Endothelial cell of hepatic sinusoid (primary cell): ENCODE results near the gene BAHCC1.

Experiments
- in situ Hi-C: cut with HindIII; loops from 2 replicates; pipeline ENCODE4 v1.10.0; 2017; ENCODE audit warnings: low sequenced_read_pairs

Gene BAHCC1

DNA sequence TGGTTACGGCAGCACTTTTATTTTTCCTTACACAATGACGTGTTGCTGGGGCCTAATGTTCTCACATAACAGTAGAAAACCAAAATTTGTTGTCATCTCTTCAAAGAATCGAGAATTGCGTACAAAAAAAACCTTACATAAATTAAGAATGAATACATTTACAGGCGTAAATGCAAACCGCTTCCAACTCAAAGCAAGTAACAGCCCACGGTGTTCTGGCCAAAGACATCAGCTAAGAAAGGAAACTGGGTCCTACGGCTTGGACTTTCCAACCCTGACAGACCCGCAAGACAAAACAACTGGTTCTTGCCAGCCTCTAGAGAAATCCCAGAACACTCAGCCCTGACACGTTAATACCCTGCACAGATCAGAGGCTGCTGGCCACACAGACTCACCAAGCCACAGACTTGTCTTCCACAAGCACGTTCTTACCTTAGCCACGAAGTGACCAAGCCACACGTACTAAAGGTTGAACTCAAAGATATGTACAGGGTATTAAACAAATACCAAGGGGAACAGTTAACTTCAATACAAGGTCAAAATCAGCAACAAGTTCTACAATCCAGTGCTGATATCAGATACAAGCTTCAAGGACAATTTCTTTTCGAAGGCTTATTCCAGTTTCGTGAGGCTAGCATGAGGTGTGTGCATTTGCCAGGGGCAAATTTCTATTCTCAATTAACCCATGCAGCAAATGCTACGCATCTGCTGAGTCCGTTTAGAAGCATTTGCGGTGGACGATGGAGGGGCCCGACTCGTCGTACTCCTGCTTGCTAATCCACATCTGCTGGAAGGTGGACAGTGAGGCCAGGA lies 114.9 kb downstream of the BAHCC1 start:
- in situ Hi-C loops, result loop anchor here (5.0 to 10.0 kb wide), 4 partner anchors 53 to 225 kb away; no protein-coding TSS in a partner anchor

DNA sequence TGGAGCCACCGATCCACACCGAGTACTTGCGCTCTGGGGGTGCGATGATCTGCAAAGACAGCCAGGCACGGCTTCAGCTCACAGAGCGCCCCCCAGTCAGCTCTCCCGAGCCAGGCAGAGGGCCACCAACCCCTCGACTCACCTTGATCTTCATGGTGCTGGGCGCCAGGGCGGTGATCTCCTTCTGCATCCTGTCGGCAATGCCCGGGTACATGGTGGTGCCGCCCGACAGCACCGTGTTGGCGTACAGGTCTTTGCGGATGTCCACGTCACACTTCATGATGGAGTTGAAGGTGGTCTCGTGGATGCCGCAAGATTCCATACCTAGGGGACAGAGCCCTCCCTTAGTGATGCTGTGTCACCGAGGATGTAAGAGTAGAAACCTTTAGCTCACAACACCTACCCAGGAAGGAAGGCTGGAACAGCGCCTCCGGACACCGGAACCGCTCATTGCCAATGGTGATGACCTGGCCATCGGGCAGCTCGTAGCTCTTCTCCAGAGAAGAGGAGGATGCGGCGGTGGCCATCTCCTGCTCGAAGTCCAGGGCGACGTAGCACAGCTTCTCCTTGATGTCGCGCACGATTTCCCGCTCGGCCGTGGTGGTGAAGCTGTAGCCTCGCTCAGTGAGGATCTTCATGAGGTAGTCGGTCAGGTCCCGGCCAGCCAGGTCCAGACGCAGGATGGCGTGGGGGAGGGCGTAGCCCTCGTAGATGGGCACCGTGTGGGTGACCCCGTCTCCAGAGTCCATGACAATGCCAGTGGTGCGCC lies 115.7 kb downstream of the BAHCC1 start:
- in situ Hi-C loops, result loop anchor here (5.0 to 10.0 kb wide), 4 partner anchors 54 to 226 kb away; no protein-coding TSS in a partner anchor

DNA sequence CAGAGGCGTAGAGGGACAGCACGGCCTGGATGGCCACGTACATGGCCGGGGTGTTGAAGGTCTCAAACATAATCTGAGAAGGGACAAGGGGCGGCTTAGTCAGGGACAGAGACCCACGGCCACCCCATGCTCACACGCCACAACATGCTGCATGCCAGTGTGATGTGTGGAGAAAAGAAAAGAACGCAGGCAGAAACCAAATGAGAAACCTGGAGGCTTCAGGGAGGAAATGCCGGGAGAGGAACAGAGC lies 116.2 kb downstream of the BAHCC1 start:
- in situ Hi-C loops, result loop anchor here (5.0 to 10.0 kb wide), 4 partner anchors 54 to 227 kb away; no protein-coding TSS in a partner anchor

DNA sequence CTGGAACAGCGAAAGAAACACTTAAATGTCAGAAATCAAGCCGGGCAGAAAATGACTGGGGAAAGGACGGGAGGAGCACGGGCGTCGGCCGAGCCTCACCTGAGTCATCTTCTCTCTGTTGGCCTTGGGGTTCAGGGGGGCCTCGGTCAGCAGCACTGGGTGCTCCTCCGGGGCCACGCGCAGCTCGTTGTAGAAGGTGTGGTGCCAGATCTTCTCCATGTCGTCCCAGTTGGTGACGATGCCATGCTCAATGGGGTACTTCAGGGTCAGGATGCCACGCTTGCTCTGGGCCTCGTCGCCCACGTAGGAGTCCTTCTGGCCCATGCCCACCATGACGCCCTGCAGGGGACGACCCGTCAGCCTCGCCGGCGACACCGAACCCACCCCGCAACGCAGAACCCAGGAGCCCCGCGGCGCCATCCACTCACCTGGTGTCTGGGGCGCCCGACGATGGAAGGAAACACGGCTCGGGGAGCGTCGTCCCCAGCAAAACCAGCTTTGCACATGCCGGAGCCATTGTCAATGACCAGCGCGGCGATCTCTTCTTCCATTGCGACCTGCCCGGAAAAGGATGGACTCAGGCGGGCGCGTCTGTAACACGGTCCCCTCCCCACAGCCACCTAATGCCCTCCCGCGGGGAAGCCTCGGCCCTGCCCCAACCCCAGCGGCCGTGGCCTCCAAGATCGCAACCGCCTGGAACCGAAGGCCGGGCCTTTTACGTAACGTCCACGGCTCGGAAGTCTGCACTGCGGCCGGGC lies 116.7 kb downstream of the BAHCC1 start:
- in situ Hi-C loops, result loop anchor here (5.0 to 10.0 kb wide), 4 partner anchors 55 to 227 kb away; no protein-coding TSS in a partner anchor

DNA sequence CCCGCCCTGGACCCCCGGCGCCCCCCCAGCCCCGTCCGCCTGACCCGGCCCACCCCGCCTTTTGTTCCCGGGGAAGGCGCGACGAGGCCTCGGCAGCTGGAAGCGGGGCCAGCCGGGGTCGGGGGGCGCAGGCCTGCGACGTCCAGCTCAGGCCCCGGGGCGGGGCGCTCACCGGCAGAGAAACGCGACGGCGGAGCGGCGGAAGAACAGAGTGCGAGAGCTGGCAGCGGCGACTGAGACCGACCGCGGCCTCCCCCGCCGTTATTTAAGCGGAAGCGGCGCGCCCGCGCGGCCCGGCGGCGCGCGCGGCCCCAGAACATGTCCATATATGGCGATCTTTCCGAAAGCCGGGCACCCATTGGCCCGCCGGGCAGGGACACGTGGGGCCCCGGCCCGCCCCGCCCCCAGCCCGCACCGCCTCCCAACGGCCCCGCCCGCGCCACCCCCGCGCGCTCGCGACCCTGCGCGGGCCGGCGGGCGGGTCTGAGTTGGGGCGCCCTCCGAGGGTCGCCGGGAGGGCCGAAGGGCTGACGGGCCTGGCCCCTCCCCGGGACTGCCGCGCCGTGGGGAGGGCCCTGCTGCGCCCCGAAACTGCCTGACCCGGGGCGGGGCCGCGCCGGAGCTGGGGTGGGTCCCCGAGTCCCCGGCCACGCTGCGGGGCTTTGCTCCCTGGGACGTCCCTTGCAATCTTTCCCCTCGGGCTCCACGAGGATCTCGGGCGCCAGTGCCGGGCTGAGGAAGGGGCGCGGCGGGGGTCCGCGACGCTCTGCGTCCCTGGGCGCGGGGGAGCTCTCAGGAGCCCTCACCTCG lies 117.5 kb downstream of the BAHCC1 start, which contains the start of gene ACTG1:
TSS of gene ACTG1 (minus strand) at position 238 of the 810 bp plus-strand sequence. CDS start 445 bp downstream, outside the sequence.
- in situ Hi-C loops, result loop anchor here (5.0 to 10.0 kb wide), 4 partner anchors 55 to 228 kb away; no protein-coding TSS in a partner anchor

DNA sequence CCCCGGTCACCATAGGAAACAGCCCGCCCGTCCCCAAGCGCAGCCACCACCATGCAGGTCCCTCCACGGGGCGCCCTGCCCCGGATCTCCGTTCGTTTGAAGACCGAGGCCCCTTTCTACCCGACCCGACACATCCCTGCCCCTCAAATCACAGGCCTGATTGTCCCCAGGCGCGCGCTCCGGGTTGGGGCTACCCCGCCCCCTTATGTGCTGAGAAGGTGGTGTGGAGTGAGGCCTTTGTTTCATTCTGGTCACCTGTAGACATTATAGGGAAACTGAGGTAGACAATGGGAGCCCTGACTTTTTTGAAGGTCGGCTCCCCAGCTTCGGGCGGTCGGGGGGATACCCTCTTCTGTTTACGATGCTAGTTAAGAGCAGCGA lies 118.1 kb downstream of the BAHCC1 start:
- in situ Hi-C loops, result loop anchor here (5.0 to 10.0 kb wide), 4 partner anchors 54 to 229 kb away; no protein-coding TSS in a partner anchor

DNA sequence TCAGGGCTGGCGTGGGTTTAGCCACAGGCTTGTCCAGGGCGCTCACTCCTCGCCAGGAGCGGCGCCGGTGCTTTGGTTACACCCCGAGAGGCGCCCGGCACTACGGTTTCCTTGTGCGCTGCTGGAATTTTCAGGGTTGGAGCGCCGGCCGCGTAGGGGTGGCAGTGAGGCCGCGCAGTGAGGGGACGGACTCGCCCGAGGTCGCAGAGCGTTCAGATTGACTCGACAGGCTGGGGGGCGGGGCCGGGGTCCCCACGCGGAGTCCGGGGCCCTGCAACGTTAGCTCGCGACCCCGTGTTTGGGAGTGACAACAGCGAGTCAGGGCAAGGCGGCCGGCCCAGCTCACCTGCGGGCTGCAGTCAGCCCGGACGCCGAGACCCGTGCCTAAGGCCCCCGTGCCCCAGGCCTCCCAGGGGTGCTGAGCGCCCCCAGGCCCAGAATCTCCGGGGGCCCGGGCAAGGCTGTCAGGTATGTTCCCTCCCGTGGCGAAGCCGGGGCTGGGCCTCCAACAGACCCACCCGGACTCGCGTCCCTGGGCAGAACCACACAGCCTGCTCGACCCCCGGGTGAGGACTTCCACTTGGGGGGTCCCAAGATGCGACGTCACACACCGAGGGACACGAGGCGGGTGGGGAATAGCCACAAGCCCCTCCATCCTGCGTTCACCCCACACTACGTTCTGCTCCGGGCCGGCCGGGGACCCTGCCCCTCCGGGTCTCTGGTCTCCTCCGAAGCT lies 118.7 kb downstream of the BAHCC1 start:
- in situ Hi-C loops, result loop anchor here (5.0 to 10.0 kb wide), 4 partner anchors 53 to 229 kb away; no protein-coding TSS in a partner anchor

DNA sequence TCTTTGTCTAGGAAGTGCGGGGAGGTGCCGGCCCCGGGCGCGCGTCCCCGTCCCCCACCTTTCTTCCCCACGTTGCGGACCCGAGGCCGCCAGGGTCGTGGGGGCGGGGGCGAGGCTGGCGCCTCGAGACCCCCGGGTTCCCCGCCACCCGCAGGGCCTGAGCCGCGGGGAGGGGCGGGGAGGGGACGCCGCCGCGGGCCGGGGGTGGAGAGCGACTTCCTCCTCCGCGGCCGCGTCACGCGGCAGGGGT lies 119.2 kb downstream of the BAHCC1 start:
- in situ Hi-C loops, result loop anchor here (5.0 to 10.0 kb wide), 4 partner anchors 53 to 230 kb away; no protein-coding TSS in a partner anchor

DNA sequence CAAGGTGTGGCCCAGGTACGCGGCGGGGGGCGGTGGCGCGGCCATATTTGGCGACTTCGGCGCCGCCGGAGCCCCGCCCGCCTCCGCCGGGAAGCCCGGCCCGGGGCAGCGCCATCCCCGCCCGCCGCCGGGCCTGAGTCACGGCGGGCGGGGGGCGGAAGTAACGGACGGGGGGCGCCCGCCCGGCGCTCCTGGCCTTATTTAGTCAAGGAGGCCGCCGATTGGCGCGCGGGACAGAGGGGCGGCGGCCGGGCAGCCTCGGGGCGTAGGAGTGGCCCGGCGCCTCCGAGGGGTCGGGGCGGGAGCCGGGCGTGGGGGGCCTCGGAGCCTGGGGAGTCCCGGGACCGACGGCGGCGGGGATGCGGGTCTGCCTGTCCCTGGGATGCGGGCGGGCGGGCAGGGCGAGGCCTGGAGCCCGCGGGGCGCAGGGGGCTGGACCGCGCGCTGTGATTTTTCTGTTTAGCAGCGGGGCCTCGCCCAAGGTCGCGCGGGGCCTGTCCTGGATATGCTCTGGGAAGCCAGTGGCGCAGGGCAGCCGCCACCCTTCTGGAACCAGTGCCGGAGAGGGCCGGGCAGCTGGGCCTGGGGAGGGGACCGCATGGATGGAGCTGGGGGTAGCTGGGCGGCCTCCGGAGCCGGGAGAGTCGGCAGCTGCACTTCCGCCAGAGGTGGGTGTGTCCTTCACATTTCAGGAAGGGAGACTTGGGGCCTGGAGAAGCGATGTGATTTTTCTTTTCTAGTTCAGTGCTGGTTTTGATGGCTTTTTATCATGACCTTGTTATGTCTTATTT lies 119.7 kb downstream of the BAHCC1 start:
- in situ Hi-C loops, result loop anchor here (5.0 to 10.0 kb wide), 4 partner anchors 52 to 230 kb away; no protein-coding TSS in a partner anchor

DNA sequence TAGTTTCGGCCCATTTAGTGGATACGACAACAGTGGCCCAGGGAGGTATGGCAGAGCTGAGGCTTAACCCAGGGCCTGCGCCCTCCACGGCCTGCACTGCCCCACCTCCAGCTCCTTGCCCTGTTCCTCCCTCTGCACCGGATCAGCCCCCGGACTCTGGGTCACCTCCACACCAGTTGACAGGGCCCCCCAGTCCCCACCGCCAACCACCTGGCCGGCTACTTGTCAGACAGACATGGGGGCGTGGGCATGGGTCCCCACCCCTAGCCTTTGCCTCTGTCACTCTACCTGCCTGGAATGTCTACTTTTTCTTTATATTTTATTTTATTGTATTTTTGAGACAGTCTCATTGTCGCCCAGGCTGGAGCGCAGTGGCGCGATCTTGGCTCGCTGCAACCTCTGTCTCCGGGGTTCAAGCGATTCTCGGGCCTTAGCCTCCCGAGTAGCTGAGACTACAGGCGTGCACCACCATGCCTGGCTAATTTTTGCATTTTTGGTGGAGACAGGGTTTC lies 120.3 kb downstream of the BAHCC1 start:
- in situ Hi-C loops, result loop anchor here (10.0 kb wide), 1 partner anchor 231 kb away; no protein-coding TSS in a partner anchor
